Kidney epithelial cell (primary cell): ENCODE measurements around the gene GUK1. TPM values are rescaled to one million over a fixed set of nuclear protein-coding genes. Genes with fewer than 3 reads are reported as not detected.
"Not testable (repeated sequence)": the region's sequence is repeated elsewhere in the genome, so short reads cannot be mapped to it uniquely, and the experiment has no call there.

Experiments used
- DNase-seq: peaks from one replicate; pipeline ENCODE4 v3.0.0-alpha.2; 2010; ENCODE audit warnings: low read depth
- H3K27me3 ChIP-seq: 2 replicates; pipeline ENCODE4 v1.6.0; 2011; ENCODE audit warnings: low read length; ENCODE audit not compliant: control insufficient read depth, insufficient read depth
- H3K36me3 ChIP-seq: 2 replicates; pipeline ENCODE4 v1.5.1; 2011; ENCODE audit warnings: low read length; ENCODE audit not compliant: control insufficient read depth, insufficient read depth
- H3K4me3 ChIP-seq: 2 replicates; pipeline ENCODE4 v1.5.1; 2011; ENCODE audit warnings: low read depth, mild to moderate bottlenecking, control low read depth, low read length
- total RNA-seq: library from RNA; depleted of rRNA; stranded (reverse); fragments of >200 nt; gene quantifications from 2 replicates; pipeline ENCODE4 v1.2.3, GENCODE V29; 2015
- TF ChIP-seq, protein P1 (sequence below): IDR thresholded peaks from 2 replicates; pipeline ENCODE4 v1.5.1; 2011; ENCODE audit warnings: mild to moderate bottlenecking, moderate library complexity, low read length, control low read depth, inconsistent platforms; ENCODE audit not compliant: insufficient read depth, poor library complexity, severe bottlenecking

The GUK1 gene
- total RNA-seq, 1 donor from 2014 or later = 302 TPM

DNA sequence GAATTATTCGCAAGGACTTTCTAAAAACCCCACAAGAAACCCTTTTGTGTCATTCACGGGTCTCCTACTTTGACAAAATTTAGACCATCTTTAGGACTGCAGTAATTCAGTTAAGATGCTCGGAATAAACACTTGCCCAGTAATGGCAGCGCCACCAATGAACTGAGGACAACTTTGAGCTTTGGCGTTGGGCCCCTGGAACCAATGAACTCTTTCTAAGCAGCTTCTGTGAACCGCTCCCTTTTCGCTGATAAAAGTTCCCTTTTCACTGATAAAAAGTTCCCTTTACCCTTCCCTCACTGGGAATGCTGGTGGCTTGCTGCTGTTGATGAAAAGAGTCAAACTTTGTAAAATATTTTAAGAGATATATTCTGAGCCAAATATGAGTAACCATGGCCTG lies 29.5 kb upstream of the GUK1 start:
- Histone ChIP-seq H3K36me3 (no peaks in the 10 kb centered on the region), H3K27me3 (no peaks in the 10 kb centered on the region), H3K4me3 (no peak overlapping the region)
- no peak for DNase-seq
- TF ChIP-seq, protein P1, sequence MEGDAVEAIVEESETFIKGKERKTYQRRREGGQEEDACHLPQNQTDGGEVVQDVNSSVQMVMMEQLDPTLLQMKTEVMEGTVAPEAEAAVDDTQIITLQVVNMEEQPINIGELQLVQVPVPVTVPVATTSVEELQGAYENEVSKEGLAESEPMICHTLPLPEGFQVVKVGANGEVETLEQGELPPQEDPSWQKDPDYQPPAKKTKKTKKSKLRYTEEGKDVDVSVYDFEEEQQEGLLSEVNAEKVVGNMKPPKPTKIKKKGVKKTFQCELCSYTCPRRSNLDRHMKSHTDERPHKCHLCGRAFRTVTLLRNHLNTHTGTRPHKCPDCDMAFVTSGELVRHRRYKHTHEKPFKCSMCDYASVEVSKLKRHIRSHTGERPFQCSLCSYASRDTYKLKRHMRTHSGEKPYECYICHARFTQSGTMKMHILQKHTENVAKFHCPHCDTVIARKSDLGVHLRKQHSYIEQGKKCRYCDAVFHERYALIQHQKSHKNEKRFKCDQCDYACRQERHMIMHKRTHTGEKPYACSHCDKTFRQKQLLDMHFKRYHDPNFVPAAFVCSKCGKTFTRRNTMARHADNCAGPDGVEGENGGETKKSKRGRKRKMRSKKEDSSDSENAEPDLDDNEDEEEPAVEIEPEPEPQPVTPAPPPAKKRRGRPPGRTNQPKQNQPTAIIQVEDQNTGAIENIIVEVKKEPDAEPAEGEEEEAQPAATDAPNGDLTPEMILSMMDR = no peak

DNA sequence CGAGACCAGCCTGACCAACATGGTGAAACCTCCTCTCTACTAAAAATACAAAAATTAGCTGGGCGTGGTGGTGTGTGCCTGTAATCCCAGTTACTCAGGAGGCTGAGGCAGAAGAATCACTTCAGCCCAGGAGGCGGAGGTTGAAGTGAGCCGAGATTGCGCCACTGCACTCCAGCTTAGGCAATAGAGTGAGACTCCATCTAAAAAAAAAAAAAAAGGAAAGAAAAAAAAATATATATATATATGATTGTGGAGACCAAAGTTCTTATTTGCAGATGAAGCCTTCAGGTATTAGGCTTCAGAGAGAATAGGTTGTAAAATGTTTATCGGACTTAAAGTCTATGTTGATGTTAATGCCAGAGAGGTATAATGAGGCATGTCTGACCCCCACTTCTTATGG lies 28.8 kb upstream of the GUK1 start:
- not testable (repeated sequence) for H3K36me3 ChIP-seq, DNase-seq, H3K27me3 ChIP-seq, H3K4me3 ChIP-seq

GRCh38 chr1:228112167-228112566 lies 27.9 kb upstream of the GUK1 start:
- Histone ChIP-seq H3K4me3 (no peak overlapping the region), H3K27me3 (no peaks in the 10 kb centered on the region), H3K36me3 (no peaks in the 10 kb centered on the region)
- DNase-seq = no peak
- TF ChIP-seq, protein P1 = no peak

GRCh38 chr1:228112617-228113016 lies 27.5 kb upstream of the GUK1 start:
- TF ChIP-seq, protein P1 = no peak
- Histone ChIP-seq H3K27me3 (no peaks in the 10 kb centered on the region), H3K36me3 (no peaks in the 10 kb centered on the region), H3K4me3 (no peak overlapping the region)
- no peak for DNase-seq

GRCh38 chr1:228114827-228115226 lies 25.3 kb upstream of the GUK1 start:
- Histone ChIP-seq H3K4me3 (no peak overlapping the region), H3K27me3 (no peaks in the 10 kb centered on the region), H3K36me3 (no peaks in the 10 kb centered on the region)
- no peak for DNase-seq
- TF ChIP-seq, protein P1 = no peak

DNA sequence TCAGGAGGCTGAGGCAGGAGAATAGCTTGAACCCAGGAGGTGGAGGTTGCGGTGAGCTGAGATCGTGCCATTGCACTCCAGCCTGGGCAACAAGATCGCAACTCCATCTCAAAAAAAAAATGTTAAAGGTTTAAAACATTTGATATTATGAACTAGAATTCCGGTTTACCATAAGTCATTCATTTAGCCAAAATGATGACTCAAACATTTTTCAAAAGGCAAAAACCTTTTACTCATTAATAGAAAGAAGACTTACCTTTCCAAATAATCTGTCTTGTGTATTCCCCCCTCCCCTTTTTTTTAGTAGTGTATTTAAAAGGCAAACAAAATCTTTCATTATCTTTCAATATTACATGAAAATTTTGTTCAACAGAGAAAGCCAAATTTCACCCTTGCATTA lies 22.7 kb upstream of the GUK1 start:
- Histone ChIP-seq H3K36me3 (no peaks in the 10 kb centered on the region), H3K4me3 (no peak overlapping the region), H3K27me3 (no peaks in the 10 kb centered on the region)
- DNase-seq = no peak
- TF ChIP-seq, protein P1 = no peak
